Mesendoderm (in vitro differentiated cells): Measurements from ENCODE around the gene MLST8.

ENCODE experiments used
- DNase-seq: peaks from one replicate; pipeline ENCODE4 v3.0.0; 2013
- H2AK5ac ChIP-seq: 2 replicates; pipeline ENCODE4 v1.6.1; 2013; ENCODE audit warnings: low read length, inconsistent platforms
- H2BK120ac ChIP-seq: 2 replicates; pipeline ENCODE4 v1.6.1; 2013; ENCODE audit warnings: low read depth, mild to moderate bottlenecking, low read length, moderate library complexity, mixed read lengths
- H2BK15ac ChIP-seq: replicated peaks from 2 replicates; pipeline ENCODE4 v1.6.1; 2013; ENCODE audit warnings: low read depth, mild to moderate bottlenecking, moderate library complexity
- H2BK5ac ChIP-seq: 2 replicates; pipeline ENCODE4 v1.6.1; 2013; ENCODE audit warnings: low read length, inconsistent platforms
- H3K18ac ChIP-seq: 2 replicates; pipeline ENCODE4 v1.6.1; 2013; ENCODE audit warnings: mild to moderate bottlenecking, low read length, mixed read lengths
- H3K23ac ChIP-seq: one replicate; pipeline ENCODE4 v1.6.1; 2013; ENCODE audit warnings: low read length
- H3K27ac ChIP-seq: 2 replicates; pipeline ENCODE4 v1.5.1; 2013; ENCODE audit warnings: low read depth, mild to moderate bottlenecking, inconsistent platforms, low read length, moderate library complexity
- H3K27me3 ChIP-seq: 2 replicates; pipeline ENCODE4 v1.6.1; 2013; ENCODE audit warnings: low read length, control low read depth, mild to moderate bottlenecking, inconsistent platforms; ENCODE audit not compliant: insufficient read depth, poor library complexity
- H3K36me3 ChIP-seq: 2 replicates; pipeline ENCODE4 v1.6.1; 2013; ENCODE audit warnings: low read length, inconsistent platforms; ENCODE audit not compliant: control insufficient read depth, insufficient read depth
- H3K4ac ChIP-seq: one replicate; pipeline ENCODE4 v1.6.1; 2013; ENCODE audit warnings: low read depth, mild to moderate bottlenecking, low read length, moderate library complexity
- H3K4me1 ChIP-seq: 2 replicates; pipeline ENCODE4 v1.6.1; 2013; ENCODE audit warnings: low read depth, low read length, inconsistent platforms; ENCODE audit not compliant: control insufficient read depth
- H3K4me2 ChIP-seq: 2 replicates; pipeline ENCODE4 v1.6.1; 2013; ENCODE audit warnings: low read length
- H3K4me3 ChIP-seq: 2 replicates; pipeline ENCODE4 v1.5.1; 2013; ENCODE audit warnings: mild to moderate bottlenecking, low read length
- H3K56ac ChIP-seq: one replicate; pipeline ENCODE4 v1.6.1; 2013; ENCODE audit warnings: low read length
- H3K79me1 ChIP-seq: 2 replicates; pipeline ENCODE4 v1.6.1; 2013; ENCODE audit warnings: low read length, inconsistent platforms
- H3K79me2 ChIP-seq: 2 replicates; pipeline ENCODE4 v1.6.1; 2013; ENCODE audit warnings: mild to moderate bottlenecking, low read length; ENCODE audit not compliant: control insufficient read depth, insufficient read depth
- H3K9ac ChIP-seq: 2 replicates; pipeline ENCODE4 v1.6.1; 2013; ENCODE audit warnings: low read length, inconsistent platforms
- H4K5ac ChIP-seq: one replicate; pipeline ENCODE4 v1.6.1; 2013; ENCODE audit warnings: low read length
- H4K8ac ChIP-seq: one replicate; pipeline ENCODE4 v1.6.1; 2013; ENCODE audit warnings: low read depth, mild to moderate bottlenecking, control low read depth, low read length, moderate library complexity
- WGBS: extraction: QIAGEN DNeasy Blood & Tissue Kit; methylation state at CpG from one replicate; pipeline ENCODE4 v1.1.7; 2013; ENCODE audit warnings: low lambda C conversion rate, missing lambda C conversion rate; ENCODE audit not compliant: insufficient coverage; ENCODE audit errors: extremely low coverage; 5-methylcytosine and 5-hydroxymethylcytosine counted together

Gene MLST8

GRCh38 chr16:2229091-2229490 is 23.8 kb downstream of the MLST8 start:
- peaks cover 13% of the 10 kb centered on the region for H3K79me1 ChIP-seq
- no CpG with 5 or more reads among the region's 12 CpGs for WGBS
- H2BK15ac ChIP-seq: no peak overlapping the region
- H3K23ac ChIP-seq: no peak overlapping the region
- no peak overlapping the region for H3K4me3 ChIP-seq
- peaks cover 18% of the 10 kb centered on the region for H3K79me2 ChIP-seq
- H3K36me3 ChIP-seq: no peaks in the 10 kb centered on the region
- H3K4ac ChIP-seq: no peak overlapping the region
- no peaks in the 10 kb centered on the region for H3K27me3 ChIP-seq
- H4K5ac ChIP-seq: no peak overlapping the region
- H2BK5ac ChIP-seq: no peak overlapping the region
- DNase-seq: no peak
- H3K4me1 ChIP-seq: no peaks in the 10 kb centered on the region
- no peak overlapping the region for H2AK5ac ChIP-seq
- H4K8ac ChIP-seq: no peak overlapping the region
- no peak overlapping the region for H3K56ac ChIP-seq
- no peak overlapping the region for H3K4me2 ChIP-seq
- H3K18ac ChIP-seq: no peak overlapping the region
- H3K9ac ChIP-seq: no peak overlapping the region
- H2BK120ac ChIP-seq: no peak overlapping the region
- H3K27ac ChIP-seq: no peak overlapping the region

GRCh38 chr16:2229632-2230250 is 24.5 kb downstream of the MLST8 start:
- no CpG with 5 or more reads among the region's 23 CpGs for WGBS
- Histone ChIP-seq H2BK5ac (no peak overlapping the region), H3K18ac (no peak overlapping the region), H4K8ac (no peak overlapping the region), H3K56ac (no peak overlapping the region), H3K27me3 (no peaks in the 10 kb centered on the region), H3K79me2 (peaks cover 13% of the 10 kb centered on the region), H2BK120ac (no peak overlapping the region), H4K5ac (no peak overlapping the region), H3K9ac (no peak overlapping the region), H3K23ac (no peak overlapping the region), H3K4me3 (no peak overlapping the region), H2AK5ac (no peak overlapping the region), H3K27ac (no peak overlapping the region), H3K36me3 (no peaks in the 10 kb centered on the region), H3K4me1 (no peaks in the 10 kb centered on the region), H3K4me2 (no peak overlapping the region), H3K79me1 (peaks cover 12% of the 10 kb centered on the region), H3K4ac (no peak overlapping the region), H2BK15ac (no peak overlapping the region)
- no peak for DNase-seq

- no CpG with 5 or more reads among the region's 13 CpGs for WGBS
- H3K36me3 ChIP-seq: no peaks in the 10 kb centered on the region
Measured at GRCh38 chr16:2230376-2230775, 25.1 kb downstream of the MLST8 start.

GRCh38 chr16:2231016-2231931 is 26.0 kb downstream of the MLST8 start:
- no CpG with 5 or more reads among the region's 29 CpGs for WGBS
- Histone ChIP-seq H3K79me2 (peaks cover 6% of the 10 kb centered on the region), H3K4me2 (no peak overlapping the region), H2BK15ac (no peak overlapping the region), H2AK5ac (no peak overlapping the region), H2BK120ac (no peak overlapping the region), H3K56ac (no peak overlapping the region), H3K18ac (no peak overlapping the region), H3K4me1 (no peaks in the 10 kb centered on the region), H3K27ac (no peak overlapping the region), H3K27me3 (no peaks in the 10 kb centered on the region), H3K4me3 (no peak overlapping the region), H3K79me1 (peaks cover 7% of the 10 kb centered on the region), H3K9ac (no peak overlapping the region), H4K5ac (no peak overlapping the region), H4K8ac (no peak overlapping the region), H3K36me3 (no peaks in the 10 kb centered on the region), H3K23ac (no peak overlapping the region), H2BK5ac (no peak overlapping the region), H3K4ac (no peak overlapping the region)
- no peak for DNase-seq

More at GRCh38 chr16:2230376-2230775, 25.1 kb downstream of the MLST8 start:
- DNase-seq: no peak
- H3K4me3 ChIP-seq: no peak overlapping the region
- no peak overlapping the region for H3K23ac ChIP-seq
- H2BK120ac ChIP-seq: no peak overlapping the region
- H3K79me1 ChIP-seq: peaks cover 10% of the 10 kb centered on the region
- H3K4ac ChIP-seq: no peak overlapping the region
- H3K27ac ChIP-seq: no peak overlapping the region
- no peak overlapping the region for H2BK5ac ChIP-seq
- no peak overlapping the region for H3K9ac ChIP-seq
- H2BK15ac ChIP-seq: no peak overlapping the region
- peaks cover 9% of the 10 kb centered on the region for H3K79me2 ChIP-seq
- no peak overlapping the region for H2AK5ac ChIP-seq
- no peak overlapping the region for H4K8ac ChIP-seq
- no peak overlapping the region for H3K56ac ChIP-seq
- no peak overlapping the region for H3K18ac ChIP-seq
- no peak overlapping the region for H3K4me2 ChIP-seq
- no peak overlapping the region for H4K5ac ChIP-seq
- no peaks in the 10 kb centered on the region for H3K4me1 ChIP-seq
- no peaks in the 10 kb centered on the region for H3K27me3 ChIP-seq

GRCh38 chr16:2232094-2232990 is 27.1 kb downstream of the MLST8 start:
- Histone ChIP-seq H3K4ac (no peak overlapping the region), H3K56ac (no peak overlapping the region), H2BK120ac (no peak overlapping the region), H4K8ac (no peak overlapping the region), H3K27ac (no peak overlapping the region), H4K5ac (no peak overlapping the region), H3K79me1 (peaks cover 3% of the 10 kb centered on the region), H3K23ac (no peak overlapping the region), H3K9ac (no peak overlapping the region), H3K4me2 (no peak overlapping the region), H3K18ac (no peak overlapping the region), H3K4me3 (no peak overlapping the region), H3K79me2 (peaks cover 2% of the 10 kb centered on the region), H2AK5ac (no peak overlapping the region), H3K4me1 (no peaks in the 10 kb centered on the region), H2BK15ac (no peak overlapping the region), H3K27me3 (peaks cover 3% of the 10 kb centered on the region), H2BK5ac (no peak overlapping the region), H3K36me3 (no peaks in the 10 kb centered on the region)
- no CpG with 5 or more reads among the region's 41 CpGs for WGBS
- no peak for DNase-seq
